ENCODE data around the gene DNASE2. TPM values are rescaled to one million over a fixed set of nuclear protein-coding genes. Genes with fewer than 3 reads are reported as not detected.

Gene DNASE2, protein sequence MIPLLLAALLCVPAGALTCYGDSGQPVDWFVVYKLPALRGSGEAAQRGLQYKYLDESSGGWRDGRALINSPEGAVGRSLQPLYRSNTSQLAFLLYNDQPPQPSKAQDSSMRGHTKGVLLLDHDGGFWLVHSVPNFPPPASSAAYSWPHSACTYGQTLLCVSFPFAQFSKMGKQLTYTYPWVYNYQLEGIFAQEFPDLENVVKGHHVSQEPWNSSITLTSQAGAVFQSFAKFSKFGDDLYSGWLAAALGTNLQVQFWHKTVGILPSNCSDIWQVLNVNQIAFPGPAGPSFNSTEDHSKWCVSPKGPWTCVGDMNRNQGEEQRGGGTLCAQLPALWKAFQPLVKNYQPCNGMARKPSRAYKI
- total RNA-seq: 22.5 and 31.5 TPM in 2 replicates

DNA sequence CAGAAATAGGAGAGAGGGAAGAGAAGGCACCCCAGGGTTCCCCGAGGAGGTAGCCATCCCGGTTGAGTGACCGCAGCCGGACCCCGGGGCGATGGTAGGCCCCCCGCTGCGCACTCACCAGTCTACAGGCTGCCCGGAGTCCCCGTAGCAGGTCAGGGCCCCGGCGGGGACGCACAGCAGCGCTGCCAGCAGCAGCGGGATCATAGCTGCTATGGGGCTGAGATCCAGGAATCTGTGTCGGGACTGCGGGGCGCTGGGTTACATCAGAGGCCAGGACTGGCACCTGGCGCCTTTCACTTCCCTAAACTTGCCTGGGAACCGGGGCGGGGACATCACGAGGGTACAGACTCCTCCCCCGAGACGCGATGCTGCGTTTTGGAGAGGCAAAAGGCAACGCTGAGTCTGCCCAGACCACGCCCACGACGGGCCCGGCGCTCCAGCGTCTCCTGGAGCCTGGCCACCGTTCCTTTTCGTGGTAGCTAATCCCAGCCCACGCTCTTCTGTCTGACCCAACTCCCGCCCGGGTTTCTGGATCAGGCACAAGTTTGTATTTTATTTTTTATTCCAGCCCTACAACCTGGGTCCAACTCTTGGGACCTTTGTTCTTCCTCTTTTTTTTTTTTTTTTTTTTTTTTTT lies at the start of gene DNASE2:
Gene DNASE2 (minus strand): TSS at position 278 of the 637 bp plus-strand sequence. CDS start 74 bp downstream, at position 204.

GRCh38 chr19:12890787-12891552 lies 9.7 kb upstream of the DNASE2 start, which contains the start of gene GCDH:
Gene GCDH, plus strand, starts transcription at chr19:12891160. Its CDS starts 145 bp downstream, at chr19:12891305.

GRCh38 chr19:12886969-12887747 lies 5.9 kb upstream of the DNASE2 start, which contains the start of gene KLF1:
Gene KLF1, minus strand, starts transcription at chr19:12887201. Its CDS starts 61 bp downstream, at chr19:12887140.

GRCh38 chr19:12838182-12838885 lies 42.9 kb downstream of the DNASE2 start, which contains the start of gene MAST1:
Gene MAST1, plus strand, starts transcription at chr19:12838515. Its CDS starts 58 bp downstream, at chr19:12838573.

DNA sequence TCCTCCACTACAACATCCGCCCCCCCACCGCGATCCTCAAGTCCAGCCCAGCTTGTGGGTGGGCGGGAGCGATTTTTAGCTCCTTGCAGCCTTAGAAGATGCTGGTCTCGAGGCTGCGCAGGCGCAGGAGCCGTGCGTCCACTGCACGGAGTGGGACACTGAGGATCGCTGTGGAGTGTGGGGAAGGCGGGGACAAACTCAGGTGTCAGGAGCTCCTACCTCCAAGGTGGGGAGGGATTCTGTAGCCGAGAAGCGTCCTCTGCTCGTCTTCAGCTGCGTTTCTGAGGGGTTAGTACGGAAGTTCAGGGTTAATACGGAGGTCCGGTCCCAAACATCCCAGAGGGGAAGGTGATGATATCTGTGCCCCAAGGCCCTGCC lies 46.7 kb downstream of the DNASE2 start, which contains the start of gene RTBDN:
Gene RTBDN (minus strand): TSS at position 14 of the 378 bp plus-strand sequence. CDS start 4,600 bp downstream, outside the sequence.

Other genes with a start within 250 kb of the DNASE2 start
- gene MAN2B1, start 214.7 kb downstream of the DNASE2 start, total RNA-seq: 22.1 and 27.6 TPM in 2 replicates
- 11.7 and 12.6 TPM in 2 replicates for gene WDR83, start 214.6 kb downstream of the DNASE2 start, total RNA-seq
- 57.5 and 63.5 TPM in 2 replicates for gene DHPS, start 199.6 kb downstream of the DNASE2 start, total RNA-seq
- gene GNG14, start 193.5 kb downstream of the DNASE2 start, total RNA-seq: not detected in 2 replicates
- 3.9 and 4.6 TPM in 2 replicates for gene FBXW9, start 184.8 kb downstream of the DNASE2 start, total RNA-seq
- 33.9 and 41.4 TPM in 2 replicates for gene TNPO2, start 157.5 kb downstream of the DNASE2 start, total RNA-seq
- gene TRIR, start 146.8 kb downstream of the DNASE2 start, total RNA-seq: 118 and 120 TPM in 2 replicates
- gene GET3, start 144.0 kb downstream of the DNASE2 start, total RNA-seq: 120 and 140 TPM in 2 replicates
- gene BEST2, start 129.7 kb downstream of the DNASE2 start, total RNA-seq: under 0.01 TPM in 2 replicates
- 16.4 and 22.4 TPM in 2 replicates for gene HOOK2, start 105.9 kb downstream of the DNASE2 start, total RNA-seq
- gene JUNB, start 90.0 kb downstream of the DNASE2 start, total RNA-seq: 37.8 and 47.2 TPM in 2 replicates
- 130 and 210 TPM in 2 replicates for gene PRDX2, start 79.6 kb downstream of the DNASE2 start, total RNA-seq
- gene THSD8, start 79.4 kb downstream of the DNASE2 start, total RNA-seq: 0.16 and 0.43 TPM in 2 replicates
- gene RNASEH2A, start 74.9 kb downstream of the DNASE2 start, total RNA-seq: 7.6 TPM in 2 replicates
- 0.47 TPM in 1 of 2 replicates, not detected in the other for gene RTBDN, start 46.9 kb downstream of the DNASE2 start, total RNA-seq
- 0.95 and 1.2 TPM in 2 replicates for gene MAST1, start 42.9 kb downstream of the DNASE2 start, total RNA-seq
- gene KLF1, start 5.8 kb upstream of the DNASE2 start, total RNA-seq: not detected in 2 replicates
- 12.4 and 14.8 TPM in 2 replicates for gene GCDH, start 9.7 kb upstream of the DNASE2 start, total RNA-seq
- 0.09 TPM in 1 of 2 replicates, not detected in the other for gene SYCE2, start 37.8 kb upstream of the DNASE2 start, total RNA-seq
- gene FARSA, start 52.3 kb upstream of the DNASE2 start, total RNA-seq: 27.2 and 30.9 TPM in 2 replicates
- 1,315 and 1,411 TPM in 2 replicates for gene CALR, start 57.2 kb upstream of the DNASE2 start, total RNA-seq
- gene RAD23A, start 64.4 kb upstream of the DNASE2 start, total RNA-seq: 38.6 and 51.9 TPM in 2 replicates
- gene GADD45GIP1, start 75.8 kb upstream of the DNASE2 start, total RNA-seq: 15.8 and 27.1 TPM in 2 replicates
- not detected in 2 replicates for gene DAND5, start 88.1 kb upstream of the DNASE2 start, total RNA-seq
- 95.4 and 122 TPM in 2 replicates for gene NFIX, start 114.0 kb upstream of the DNASE2 start, total RNA-seq
- 0.32 and 0.34 TPM in 2 replicates for gene LYL1, start 221.4 kb upstream of the DNASE2 start, total RNA-seq
- gene TRMT1, start 235.3 kb upstream of the DNASE2 start, total RNA-seq: 22.5 and 24.2 TPM in 2 replicates
- 19.6 and 29.3 TPM in 2 replicates for gene NACC1, start 236.8 kb upstream of the DNASE2 start, total RNA-seq

All from bronchial smooth muscle cell (primary cell).